ENCODE measurements around the gene METTL14. TPM values are rescaled to one million over a fixed set of nuclear protein-coding genes. Genes with fewer than 3 reads are reported as not detected.
"Not testable (repeated sequence)": the region's sequence is repeated elsewhere in the genome, so short reads cannot be mapped to it uniquely, and the experiment has no call there.

METTL14 gene
- total RNA-seq (10 to 100 TPM; 71.0 to 74.8 TPM), polyA plus RNA-seq (10 to 100 TPM; 31.7 to 51.5 (median 45.4) TPM), total RNA-seq (37.0 to 59.6 (median 44.4) reads per million in 6 experiments)

DNA sequence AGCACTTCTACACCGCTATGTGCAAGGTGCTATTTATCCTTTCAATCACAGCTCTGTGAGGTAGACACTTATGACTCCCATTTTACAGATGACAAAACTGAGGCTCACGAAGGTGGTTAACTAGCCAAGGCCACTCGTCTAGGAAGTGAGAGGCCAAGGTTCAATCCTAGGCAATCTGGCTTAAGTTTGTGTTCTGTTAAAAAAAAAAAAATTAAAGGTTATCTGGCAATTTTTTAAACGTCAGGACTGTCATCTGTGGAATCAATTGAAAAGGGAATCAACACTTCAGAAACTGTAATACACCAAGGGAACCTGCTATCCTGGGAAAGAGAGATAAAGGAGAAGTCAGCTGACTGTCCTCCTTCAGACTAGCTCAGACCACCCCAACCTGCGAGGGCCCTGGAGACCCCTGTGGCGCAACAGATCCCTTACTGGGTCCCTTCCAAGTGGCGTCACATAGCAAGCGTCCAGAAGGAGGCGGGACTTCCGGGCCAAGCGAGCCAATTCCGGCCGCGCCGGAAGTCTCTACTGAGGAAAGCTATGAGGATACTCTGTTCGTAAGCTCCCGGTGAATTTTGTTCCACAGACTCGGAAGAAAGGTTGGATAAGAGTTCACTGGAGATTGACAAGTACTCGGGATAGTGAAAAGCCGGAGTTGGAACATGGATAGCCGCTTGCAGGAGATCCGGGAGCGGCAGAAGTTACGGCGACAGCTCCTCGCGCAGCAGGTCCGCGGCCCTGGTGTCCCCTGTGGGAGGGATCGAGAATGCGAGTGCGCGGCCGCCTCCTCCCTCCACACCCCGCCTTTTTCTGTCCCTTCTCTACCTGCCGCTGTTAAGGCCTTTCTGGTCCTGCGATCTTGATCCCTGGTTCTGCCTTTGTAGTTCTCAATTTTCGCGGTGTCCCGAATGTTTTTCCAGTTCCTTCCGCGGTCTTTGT lies at the start of gene METTL14:
Gene METTL14, plus strand, starts transcription at position 520 of the 939 bp plus-strand sequence. Its CDS starts 143 bp downstream, at position 663.
- H3K27me3 Mint-ChIP-seq = peaks cover 0 to 3% (median 0%) of the 10 kb centered on the region in 5 donors
- DNase-seq (peak; percentile 77 to 91 (median 84)), ATAC-seq (peak; percentile 94 to 95)
- peaks cover 0 to 22% (median 2%) of the 10 kb centered on the region in 3 donors for H3K36me3 Mint-ChIP-seq
- H3K27ac Mint-ChIP-seq = peak within 1 kb of the TSS; percentile 88 to 99 (median 98)
- peak within 1 kb of the TSS; percentile 92 to 100 (median 96) for H3K4me3 Mint-ChIP-seq
- H3K4me1 Mint-ChIP-seq = peaks cover 7 to 36% (median 34%) of the 10 kb centered on the region in 4 donors
- H3K9me3 Mint-ChIP-seq = no peaks in the 10 kb centered on the region
- POLR2A ChIA-PET = interaction anchor here (0.6 to 1.3 kb wide), 6 partner anchors 10 to 769 kb away, joined by 3 to 6 read pairs (median 4); partner anchors contain the start of gene SEC24D

GRCh38 chr4:118636126-118636525 lies 49.1 kb upstream of the METTL14 start:
- H3K27me3 Mint-ChIP-seq, H3K27ac Mint-ChIP-seq, ATAC-seq, H3K4me1 Mint-ChIP-seq, POLR2A ChIA-PET, H3K9me3 Mint-ChIP-seq, H3K4me3 Mint-ChIP-seq, DNase-seq: not testable (repeated sequence)
- peaks cover 2 to 23% (median 4%) of the 10 kb centered on the region in 3 donors for H3K36me3 Mint-ChIP-seq

DNA sequence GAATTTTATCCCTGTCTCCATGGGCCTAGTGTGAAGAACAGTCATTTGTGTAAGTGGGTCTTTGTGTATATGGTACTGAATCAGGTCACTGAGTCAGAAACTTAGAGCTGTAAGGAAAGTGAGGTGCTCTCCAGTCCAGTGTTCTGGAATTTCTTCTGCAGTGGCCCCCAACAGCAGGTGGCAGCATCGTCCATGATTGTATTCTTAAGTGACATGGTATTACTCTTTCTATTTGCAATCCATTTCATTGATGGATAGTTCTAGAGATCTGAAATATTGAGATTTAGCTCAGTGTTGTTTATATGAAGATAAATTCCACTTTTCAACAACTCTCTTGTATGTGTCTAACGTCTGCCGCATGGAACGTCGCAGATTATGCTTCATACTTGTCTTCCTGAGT lies 20.5 kb upstream of the METTL14 start:
- H3K27ac Mint-ChIP-seq, H3K9me3 Mint-ChIP-seq, ATAC-seq, H3K4me3 Mint-ChIP-seq, H3K27me3 Mint-ChIP-seq, H3K36me3 Mint-ChIP-seq, POLR2A ChIA-PET, H3K4me1 Mint-ChIP-seq: not testable (repeated sequence)
- DNase-seq = peak in 1 of 10 donors; percentile 60

- H3K9me3 Mint-ChIP-seq, H3K4me3 Mint-ChIP-seq, POLR2A ChIA-PET, H3K36me3 Mint-ChIP-seq, H3K4me1 Mint-ChIP-seq, H3K27ac Mint-ChIP-seq, H3K27me3 Mint-ChIP-seq, ATAC-seq: not testable (repeated sequence)
- DNase-seq = peak in 9 of 10 donors; percentile 25 to 70 (median 38)
Measured at GRCh38 chr4:118669220-118669619, 16.0 kb upstream of the METTL14 start.

- H3K4me1 Mint-ChIP-seq, H3K36me3 Mint-ChIP-seq, POLR2A ChIA-PET, H3K9me3 Mint-ChIP-seq, H3K27me3 Mint-ChIP-seq, H3K4me3 Mint-ChIP-seq, H3K27ac Mint-ChIP-seq, DNase-seq, ATAC-seq: not testable (repeated sequence)
Measured at GRCh38 chr4:118670968-118671367, 14.2 kb upstream of the METTL14 start.

DNA sequence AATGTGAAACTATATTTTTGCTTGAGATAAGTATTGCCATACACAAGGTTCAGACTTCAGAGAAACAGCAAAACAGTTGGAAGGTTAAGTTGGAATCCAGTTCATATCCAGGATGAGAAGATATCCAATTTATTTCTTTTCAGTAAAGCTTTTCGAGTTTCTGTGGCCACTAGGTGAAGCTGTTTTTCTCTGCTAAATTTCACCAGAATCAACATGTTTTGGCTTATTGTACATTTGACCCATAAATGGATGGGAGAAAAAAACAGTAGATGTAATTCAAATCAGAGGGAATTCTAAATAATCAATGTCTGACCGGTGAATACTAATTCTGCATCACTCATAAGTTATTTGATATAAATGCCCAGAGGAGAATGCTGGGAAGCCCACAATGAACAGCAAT lies 9.1 kb upstream of the METTL14 start:
- Mint-ChIP-seq H3K27me3 (no peaks in the 10 kb centered on the region), H3K36me3 (peaks cover 0 to 2% (median 2%) of the 10 kb centered on the region in 3 donors), H3K4me1 (no peaks in the 10 kb centered on the region), H3K4me3 (no peak overlapping the region), H3K9me3 (no peaks in the 10 kb centered on the region), H3K27ac (no peak overlapping the region)
- DNase-seq (no peak), ATAC-seq (no peak)
- POLR2A ChIA-PET = no interaction called here

DNA sequence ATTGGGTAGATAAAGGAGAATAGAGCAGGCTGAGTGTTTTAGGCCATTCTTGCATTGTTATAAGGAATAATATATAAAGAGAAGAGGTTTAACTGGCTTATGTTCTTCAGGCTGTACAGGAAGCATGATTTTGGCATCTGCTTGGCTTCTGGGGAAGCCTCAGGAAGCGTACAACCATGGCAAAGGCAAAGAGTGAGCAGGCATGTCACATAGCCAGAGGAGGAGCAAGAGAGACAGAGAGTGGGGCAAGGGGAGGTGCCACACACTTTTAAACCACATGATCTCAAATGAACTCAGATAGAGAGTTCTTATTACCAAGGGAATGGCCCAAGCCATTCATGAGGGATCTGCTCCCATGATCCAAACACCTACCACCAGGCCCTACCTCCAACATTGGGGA lies 4.4 kb upstream of the METTL14 start:
- H3K36me3 Mint-ChIP-seq = no peaks in the 10 kb centered on the region
- H3K4me1 Mint-ChIP-seq = peaks cover 2 to 16% (median 12%) of the 10 kb centered on the region in 4 donors
- no peak for ATAC-seq
- POLR2A ChIA-PET = no interaction called here
- no peak overlapping the region for H3K4me3 Mint-ChIP-seq
- H3K9me3 Mint-ChIP-seq = no peaks in the 10 kb centered on the region
- DNase-seq = no peak
- no peak overlapping the region for H3K27ac Mint-ChIP-seq
- H3K27me3 Mint-ChIP-seq = peaks cover 0 to 3% (median 0%) of the 10 kb centered on the region in 5 donors

DNA sequence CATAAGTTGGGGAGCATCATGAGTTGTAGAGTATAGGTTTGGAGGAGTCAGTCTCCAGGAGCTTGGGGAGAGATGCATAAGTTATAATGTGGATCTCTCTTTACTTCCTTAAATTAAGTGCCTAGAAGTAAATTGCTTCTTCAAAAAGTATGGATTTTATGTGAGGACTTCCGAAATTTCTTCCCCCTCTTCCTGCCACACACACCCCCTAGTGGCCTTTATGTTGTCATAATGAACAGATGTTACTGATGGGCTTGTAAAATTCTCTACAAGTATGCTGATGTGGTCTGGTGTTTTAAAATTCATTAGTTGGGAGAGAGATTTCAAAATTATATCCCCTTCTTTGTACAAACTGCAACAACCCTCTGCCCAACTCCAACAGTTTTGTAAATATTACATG lies 2.3 kb upstream of the METTL14 start:
- H3K27ac Mint-ChIP-seq = peak overlapping the region in 1 of 10 donors; percentile 2
- peaks cover 0 to 7% (median 0%) of the 10 kb centered on the region in 3 donors for H3K36me3 Mint-ChIP-seq
- DNase-seq (no peak), ATAC-seq (no peak)
- peak overlapping the region in 5 of 10 donors; percentile 3 to 35 (median 5) for H3K4me3 Mint-ChIP-seq
- POLR2A ChIA-PET = no interaction called here
- peaks cover 7 to 36% (median 33%) of the 10 kb centered on the region in 4 donors for H3K4me1 Mint-ChIP-seq
- peaks cover 0 to 3% (median 0%) of the 10 kb centered on the region in 5 donors for H3K27me3 Mint-ChIP-seq
- no peaks in the 10 kb centered on the region for H3K9me3 Mint-ChIP-seq

- Mint-ChIP-seq H3K4me1 (peaks cover 7 to 36% (median 34%) of the 10 kb centered on the region in 4 donors), H3K4me3 (peak overlapping the region in 3 of 10 donors; percentile 15 to 35 (median 30)), H3K9me3 (no peaks in the 10 kb centered on the region), H3K27me3 (peaks cover 0 to 3% (median 0%) of the 10 kb centered on the region in 5 donors), H3K27ac (peak overlapping the region in 1 of 10 donors; percentile 2), H3K36me3 (peaks cover 0 to 10% (median 0%) of the 10 kb centered on the region in 3 donors)
- ATAC-seq (no peak), DNase-seq (no peak)
- POLR2A ChIA-PET = no interaction called here
Measured at GRCh38 chr4:118683513-118683912, 1.7 kb upstream of the METTL14 start.

DNA sequence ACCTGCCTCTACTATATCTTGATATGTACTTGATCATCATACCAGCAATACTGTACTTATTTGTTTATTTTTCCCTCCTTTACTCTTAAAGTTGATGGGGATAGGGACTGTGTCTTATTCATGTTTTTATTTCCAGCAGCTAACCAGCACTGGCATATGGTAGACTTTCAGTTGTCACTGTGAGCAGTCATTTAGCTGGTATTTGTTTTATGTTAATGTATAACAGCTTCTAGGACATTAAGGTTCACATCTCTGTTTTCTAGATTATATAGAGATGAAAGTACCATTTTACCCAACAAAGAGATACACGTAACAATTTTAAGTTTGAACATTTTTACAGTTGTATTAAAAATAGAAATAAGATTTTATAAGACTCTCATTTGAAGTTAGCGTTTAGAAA lies 17.9 kb downstream of the METTL14 start:
- Mint-ChIP-seq H3K27me3 (no peaks in the 10 kb centered on the region), H3K9me3 (no peaks in the 10 kb centered on the region), H3K27ac (no peak overlapping the region), H3K4me1 (peaks cover 0 to 3% (median 1%) of the 10 kb centered on the region in 4 donors), H3K36me3 (peaks cover 20 to 89% (median 32%) of the 10 kb centered on the region in 3 donors), H3K4me3 (no peak overlapping the region)
- ATAC-seq = no peak
- no peak for DNase-seq
- POLR2A ChIA-PET = no interaction called here

DNA sequence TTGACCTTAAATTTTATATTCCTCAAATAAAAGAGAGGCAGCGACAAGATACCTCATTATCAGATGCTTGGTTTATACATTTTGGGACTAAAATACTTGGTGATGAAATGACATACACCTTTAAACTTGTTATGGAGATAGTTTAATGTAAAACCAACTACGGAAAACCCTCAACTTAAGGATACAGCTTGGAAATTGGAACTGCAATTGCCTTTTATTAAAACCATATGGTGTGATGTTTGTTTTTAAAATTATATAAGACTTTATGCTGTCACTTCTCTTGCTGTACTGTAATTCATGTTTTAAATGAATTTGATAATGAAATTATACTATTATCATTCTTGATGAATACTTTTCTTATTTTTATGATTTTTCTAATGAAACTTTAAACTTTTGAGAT lies 25.9 kb downstream of the METTL14 start:
- no peak for DNase-seq
- H3K4me1 Mint-ChIP-seq = peaks cover 0 to 6% (median 0%) of the 10 kb centered on the region in 4 donors
- no peak overlapping the region for H3K4me3 Mint-ChIP-seq
- no peaks in the 10 kb centered on the region for H3K9me3 Mint-ChIP-seq
- ATAC-seq = no peak
- H3K27ac Mint-ChIP-seq = no peak overlapping the region
- POLR2A ChIA-PET = no interaction called here
- H3K27me3 Mint-ChIP-seq = no peaks in the 10 kb centered on the region
- H3K36me3 Mint-ChIP-seq = peaks cover 5 to 65% (median 9%) of the 10 kb centered on the region in 3 donors

- H3K27ac Mint-ChIP-seq = no peak overlapping the region
- H3K4me1 Mint-ChIP-seq = peaks cover 0 to 6% (median 0%) of the 10 kb centered on the region in 4 donors
- H3K9me3 Mint-ChIP-seq = no peaks in the 10 kb centered on the region
- no peak overlapping the region for H3K4me3 Mint-ChIP-seq
- no peaks in the 10 kb centered on the region for H3K27me3 Mint-ChIP-seq
- DNase-seq (no peak), ATAC-seq (no peak)
- POLR2A ChIA-PET = no interaction called here
- peaks cover 0 to 48% (median 7%) of the 10 kb centered on the region in 3 donors for H3K36me3 Mint-ChIP-seq
Measured at GRCh38 chr4:118712872-118713271, 27.7 kb downstream of the METTL14 start.

DNA sequence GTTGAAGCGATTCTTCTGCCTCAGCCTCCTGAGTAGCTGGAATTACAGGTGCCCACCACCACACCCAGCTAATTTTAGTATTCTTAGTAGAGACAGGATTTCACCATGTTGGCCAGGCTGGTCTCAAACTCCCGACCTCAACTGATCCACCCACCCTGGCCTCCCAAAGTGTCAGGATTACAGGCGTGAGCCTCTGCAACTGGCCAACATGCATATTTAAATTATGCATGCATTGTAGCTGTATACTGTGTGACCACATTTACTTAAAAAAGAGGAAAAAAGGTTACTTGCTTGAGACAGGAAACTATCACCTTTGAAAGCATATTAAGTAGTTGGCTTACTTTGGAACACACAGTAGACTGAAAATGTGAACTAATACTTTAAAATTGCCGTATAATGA lies 29.5 kb downstream of the METTL14 start:
- Mint-ChIP-seq H3K9me3 (no peaks in the 10 kb centered on the region), H3K36me3 (peaks cover 0 to 31% (median 7%) of the 10 kb centered on the region in 3 donors), H3K27me3 (no peaks in the 10 kb centered on the region), H3K4me3 (no peak overlapping the region), H3K4me1 (peaks cover 0 to 4% (median 0%) of the 10 kb centered on the region in 4 donors), H3K27ac (peak overlapping the region in 1 of 10 donors; percentile 48)
- no peak for ATAC-seq
- DNase-seq = no peak
- POLR2A ChIA-PET = no interaction called here
